ENCODE results near the gene GNAQ.

GNAQ gene

DNA sequence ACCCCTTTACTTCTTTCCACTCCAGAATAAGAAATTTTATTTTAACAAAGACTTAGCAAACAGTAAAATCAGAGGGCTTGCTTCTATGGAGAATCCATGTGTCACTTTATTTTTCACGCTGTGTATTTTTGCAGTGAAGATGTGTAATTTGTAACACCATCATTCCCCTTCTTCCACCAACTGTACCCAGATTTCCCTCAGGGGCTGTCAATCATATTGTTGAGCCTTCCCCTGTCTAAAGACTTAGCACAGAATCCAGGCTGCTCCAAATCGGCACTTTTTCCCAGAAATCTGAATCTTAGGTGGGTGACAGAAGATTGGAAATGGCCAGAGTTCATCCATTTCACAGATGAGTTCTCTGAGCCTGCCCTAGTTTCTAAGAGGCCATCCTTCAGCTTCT is 115.9 kb downstream of the GNAQ start:
- Histone ChIP-seq H3K9ac (ENCODE audit: low read length) (no peak overlapping the region), H2BK120ac (ENCODE audit: low read depth, low read length) (no peak overlapping the region), H3K4me3 (ENCODE audit: insufficient read depth in 1 of 2, low read depth in 1 of 2, low read length in 2 of 2) (no peak overlapping the region), H3K79me1 (replicated peaks; ENCODE audit: low read length, poor library complexity, severe bottlenecking) (peaks cover 23% of the 10 kb centered on the region), H3K4ac (ENCODE audit: low read depth in 1 of 2, low read length in 2 of 2) (no peak overlapping the region), H3K4me2 (ENCODE audit: low read length, poor library complexity, severe bottlenecking) (no peak overlapping the region), H2BK5ac (ENCODE audit: low read depth, low read length, poor library complexity, severe bottlenecking) (no peak overlapping the region), H3K14ac (ENCODE audit: low read length in 2 of 2) (no peak overlapping the region), H3K27ac (ENCODE audit: low read length, poor library complexity, severe bottlenecking) (no peak overlapping the region), H3K27me3 (ENCODE audit: control insufficient read depth in 1 of 2, insufficient read depth in 1 of 2, low read length in 2 of 2) (no peaks in the 10 kb centered on the region), H2BK12ac (ENCODE audit: low read length in 2 of 2) (no peak overlapping the region), H3K23ac (ENCODE audit: low read length in 2 of 2) (no peak overlapping the region), H2BK15ac (ENCODE audit: low read depth, poor library complexity, severe bottlenecking) (no peak overlapping the region), H3K9me3 (ENCODE audit: control insufficient read depth, low read length) (no peaks in the 10 kb centered on the region), H4K8ac (ENCODE audit: low read length) (no peak overlapping the region), H4K91ac (ENCODE audit: low read length) (no peak overlapping the region), H3K18ac (ENCODE audit: low read depth in 1 of 2, low read length in 2 of 2) (no peak overlapping the region), H2AFZ (ENCODE audit: low read depth, low read length) (no peak overlapping the region), H3K36me3 (ENCODE audit: control insufficient read depth in 1 of 2, insufficient read depth in 2 of 2, low read depth in 1 of 2, low read length in 2 of 2) (peaks cover 0 to 20% of the 10 kb centered on the region in 2 experiments), H2AK5ac (ENCODE audit: low read length, severe bottlenecking) (no peak overlapping the region), H3K4me1 (ENCODE audit: control insufficient read depth, insufficient read depth, low read depth, low read length) (no peaks in the 10 kb centered on the region)
- 88% methylated on average over 1 of the region's 2 CpGs for WGBS
- DNase-seq = no peak

DNA sequence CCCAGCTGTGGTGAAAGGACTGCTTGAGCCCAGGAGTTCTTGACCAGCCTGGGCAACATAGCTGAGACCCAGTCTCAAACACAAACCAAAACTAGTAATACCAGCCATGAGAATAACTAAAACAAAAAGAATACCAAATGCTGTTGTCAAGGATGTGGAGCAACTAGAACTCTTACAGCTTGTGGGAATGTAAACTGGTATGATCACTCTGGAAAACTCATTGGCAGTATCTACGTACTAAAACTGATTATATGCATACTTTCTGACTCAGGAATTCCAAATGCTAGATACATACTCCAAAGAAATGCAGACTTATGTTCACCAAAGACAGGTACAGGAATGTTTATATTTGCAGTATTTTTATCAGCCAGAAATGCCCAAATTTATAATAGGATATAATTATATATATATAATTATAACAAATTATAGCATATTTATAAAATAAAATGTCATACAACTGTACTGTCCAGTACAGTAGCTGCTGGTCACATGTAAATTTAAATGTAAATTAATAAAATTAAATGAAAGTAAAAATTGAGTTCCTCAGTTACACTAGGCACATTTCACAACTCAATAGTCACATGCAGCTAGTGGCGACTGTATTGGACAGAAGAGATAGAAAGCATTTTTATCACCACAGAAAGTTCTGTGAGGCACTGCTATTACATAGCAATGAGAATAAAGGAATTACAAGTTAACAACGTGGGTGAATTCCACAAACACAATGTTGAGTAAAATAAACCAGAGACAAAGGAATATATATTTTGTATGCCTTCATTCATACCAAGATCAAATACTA is 118.5 kb downstream of the GNAQ start:
- no CpG with 5 or more reads among the region's 3 CpGs for WGBS

DNA sequence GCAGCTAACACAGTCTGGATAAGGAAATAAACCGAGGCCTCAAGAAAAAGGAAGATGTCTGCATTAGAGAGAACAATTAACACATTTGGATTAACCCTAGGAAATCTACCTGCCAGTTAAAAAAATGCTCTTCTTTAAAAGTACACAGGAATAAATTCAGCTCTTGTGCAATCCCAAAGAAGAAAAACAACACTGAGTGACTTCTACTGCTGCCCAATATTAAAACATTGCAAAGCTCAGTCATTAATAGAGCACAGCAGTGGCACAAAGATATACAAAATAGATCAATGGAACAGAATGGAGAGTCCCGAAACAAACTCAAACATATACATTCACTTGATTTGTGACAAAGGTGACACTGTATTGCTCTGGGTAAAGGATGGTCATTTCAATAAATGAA is 119.7 kb downstream of the GNAQ start:
- H4K91ac ChIP-seq (ENCODE audit: low read length) = no peak overlapping the region
- no peak overlapping the region for H2AK5ac ChIP-seq (ENCODE audit: low read length, severe bottlenecking)
- H3K27ac ChIP-seq (ENCODE audit: low read length, poor library complexity, severe bottlenecking) = no peak overlapping the region
- peaks cover 26% of the 10 kb centered on the region for H3K79me1 ChIP-seq (replicated peaks; ENCODE audit: low read length, poor library complexity, severe bottlenecking)
- H3K4ac ChIP-seq (ENCODE audit: low read depth in 1 of 2, low read length in 2 of 2) = no peak overlapping the region
- no peaks in the 10 kb centered on the region for H3K9me3 ChIP-seq (ENCODE audit: control insufficient read depth, low read length)
- H3K4me1 ChIP-seq (ENCODE audit: control insufficient read depth, insufficient read depth, low read depth, low read length) = peaks cover 1% of the 10 kb centered on the region
- no peak overlapping the region for H3K4me2 ChIP-seq (ENCODE audit: low read length, poor library complexity, severe bottlenecking)
- H3K23ac ChIP-seq (ENCODE audit: low read length in 2 of 2) = no peak overlapping the region
- peaks cover 0 to 3% of the 10 kb centered on the region in 2 experiments for H3K36me3 ChIP-seq (ENCODE audit: control insufficient read depth in 1 of 2, insufficient read depth in 2 of 2, low read depth in 1 of 2, low read length in 2 of 2)
- no peak overlapping the region for H4K8ac ChIP-seq (ENCODE audit: low read length)
- H2BK12ac ChIP-seq (ENCODE audit: low read length in 2 of 2) = no peak overlapping the region
- no peak overlapping the region for H2AFZ ChIP-seq (ENCODE audit: low read depth, low read length)
- no peak for DNase-seq
- H2BK5ac ChIP-seq (ENCODE audit: low read depth, low read length, poor library complexity, severe bottlenecking) = no peak overlapping the region
- H3K14ac ChIP-seq (ENCODE audit: low read length in 2 of 2) = no peak overlapping the region
- no peak overlapping the region for H2BK15ac ChIP-seq (ENCODE audit: low read depth, poor library complexity, severe bottlenecking)
- 85% methylated on average over 1 of the region's 2 CpGs for WGBS
- no peak overlapping the region for H3K4me3 ChIP-seq (ENCODE audit: insufficient read depth in 1 of 2, low read depth in 1 of 2, low read length in 2 of 2)
- H3K27me3 ChIP-seq (ENCODE audit: control insufficient read depth in 1 of 2, insufficient read depth in 1 of 2, low read length in 2 of 2) = no peaks in the 10 kb centered on the region
- H2BK120ac ChIP-seq (ENCODE audit: low read depth, low read length) = no peak overlapping the region
- no peak overlapping the region for H3K9ac ChIP-seq (ENCODE audit: low read length)
- no peak overlapping the region for H3K18ac ChIP-seq (ENCODE audit: low read depth in 1 of 2, low read length in 2 of 2)

More for the DNA sequence above, 118.5 kb downstream of the GNAQ start:
- no peak overlapping the region for H2BK15ac ChIP-seq (ENCODE audit: low read depth, poor library complexity, severe bottlenecking)
- no peak overlapping the region for H2BK12ac ChIP-seq (ENCODE audit: low read length in 2 of 2)
- H2AFZ ChIP-seq (ENCODE audit: low read depth, low read length) = no peak overlapping the region
- H3K9ac ChIP-seq (ENCODE audit: low read length) = no peak overlapping the region
- peak; percentile 16 for DNase-seq
- no peak overlapping the region for H2AK5ac ChIP-seq (ENCODE audit: low read length, severe bottlenecking)
- no peaks in the 10 kb centered on the region for H3K27me3 ChIP-seq (ENCODE audit: control insufficient read depth in 1 of 2, insufficient read depth in 1 of 2, low read length in 2 of 2)
- no peaks in the 10 kb centered on the region for H3K4me1 ChIP-seq (ENCODE audit: control insufficient read depth, insufficient read depth, low read depth, low read length)
- no peak overlapping the region for H3K14ac ChIP-seq (ENCODE audit: low read length in 2 of 2)
- peaks cover 26% of the 10 kb centered on the region for H3K79me1 ChIP-seq (replicated peaks; ENCODE audit: low read length, poor library complexity, severe bottlenecking)
- H3K4me3 ChIP-seq (ENCODE audit: insufficient read depth in 1 of 2, low read depth in 1 of 2, low read length in 2 of 2) = no peak overlapping the region
- H3K18ac ChIP-seq (ENCODE audit: low read depth in 1 of 2, low read length in 2 of 2) = no peak overlapping the region
- no peak overlapping the region for H2BK120ac ChIP-seq (ENCODE audit: low read depth, low read length)
- H4K8ac ChIP-seq (ENCODE audit: low read length) = no peak overlapping the region
- H3K27ac ChIP-seq (ENCODE audit: low read length, poor library complexity, severe bottlenecking) = no peak overlapping the region
- no peak overlapping the region for H3K4ac ChIP-seq (ENCODE audit: low read depth in 1 of 2, low read length in 2 of 2)
- H3K23ac ChIP-seq (ENCODE audit: low read length in 2 of 2) = no peak overlapping the region
- H3K9me3 ChIP-seq (ENCODE audit: control insufficient read depth, low read length) = no peaks in the 10 kb centered on the region
- H2BK5ac ChIP-seq (ENCODE audit: low read depth, low read length, poor library complexity, severe bottlenecking) = no peak overlapping the region
- H3K4me2 ChIP-seq (ENCODE audit: low read length, poor library complexity, severe bottlenecking) = no peak overlapping the region
- peaks cover 0 to 3% of the 10 kb centered on the region in 2 experiments for H3K36me3 ChIP-seq (ENCODE audit: control insufficient read depth in 1 of 2, insufficient read depth in 2 of 2, low read depth in 1 of 2, low read length in 2 of 2)
- H4K91ac ChIP-seq (ENCODE audit: low read length) = no peak overlapping the region

DNA sequence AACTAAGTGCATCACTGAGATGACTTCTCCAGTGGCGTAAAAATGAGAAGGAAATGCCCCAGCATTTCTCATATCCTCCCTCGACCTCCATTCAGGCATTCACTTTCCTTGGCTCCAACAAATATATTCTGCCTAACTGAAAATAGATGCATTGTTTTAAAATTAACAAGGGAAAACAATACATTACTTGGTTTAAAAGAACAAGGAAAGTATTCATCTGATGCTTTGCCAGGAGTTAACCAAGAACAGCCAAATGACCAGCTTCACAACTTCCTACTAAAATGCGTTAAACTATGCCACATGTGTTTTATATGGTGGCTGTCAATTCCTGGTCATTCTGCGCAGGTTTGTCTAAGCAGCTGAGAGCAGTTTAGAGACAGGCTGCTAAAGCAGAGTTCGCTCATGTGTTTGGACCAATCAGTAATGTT is 121.4 kb downstream of the GNAQ start:
- WGBS = 91% methylated on average over 4 of the region's 5 CpGs
- no peak overlapping the region for H3K9ac ChIP-seq (ENCODE audit: low read length)
- H2BK5ac ChIP-seq (ENCODE audit: low read depth, low read length, poor library complexity, severe bottlenecking) = no peak overlapping the region
- H3K36me3 ChIP-seq (ENCODE audit: control insufficient read depth in 1 of 2, insufficient read depth in 2 of 2, low read depth in 1 of 2, low read length in 2 of 2) = peaks cover 0 to 3% of the 10 kb centered on the region in 2 experiments
- H2AFZ ChIP-seq (ENCODE audit: low read depth, low read length) = no peak overlapping the region
- H2BK120ac ChIP-seq (ENCODE audit: low read depth, low read length) = no peak overlapping the region
- no peak overlapping the region for H2BK15ac ChIP-seq (ENCODE audit: low read depth, poor library complexity, severe bottlenecking)
- H3K9me3 ChIP-seq (ENCODE audit: control insufficient read depth, low read length) = no peaks in the 10 kb centered on the region
- no peaks in the 10 kb centered on the region for H3K27me3 ChIP-seq (ENCODE audit: control insufficient read depth in 1 of 2, insufficient read depth in 1 of 2, low read length in 2 of 2)
- no peak overlapping the region for H2AK5ac ChIP-seq (ENCODE audit: low read length, severe bottlenecking)
- no peak overlapping the region for H3K14ac ChIP-seq (ENCODE audit: low read length in 2 of 2)
- no peak overlapping the region for H4K8ac ChIP-seq (ENCODE audit: low read length)
- H3K18ac ChIP-seq (ENCODE audit: low read depth in 1 of 2, low read length in 2 of 2) = no peak overlapping the region
- H3K27ac ChIP-seq (ENCODE audit: low read length, poor library complexity, severe bottlenecking) = no peak overlapping the region
- peaks cover 24% of the 10 kb centered on the region for H3K79me1 ChIP-seq (replicated peaks; ENCODE audit: low read length, poor library complexity, severe bottlenecking)
- H4K91ac ChIP-seq (ENCODE audit: low read length) = no peak overlapping the region
- H3K23ac ChIP-seq (ENCODE audit: low read length in 2 of 2) = no peak overlapping the region
- H2BK12ac ChIP-seq (ENCODE audit: low read length in 2 of 2) = no peak overlapping the region
- H3K4me2 ChIP-seq (ENCODE audit: low read length, poor library complexity, severe bottlenecking) = no peak overlapping the region
- H3K4me3 ChIP-seq (ENCODE audit: insufficient read depth in 1 of 2, low read depth in 1 of 2, low read length in 2 of 2) = no peak overlapping the region
- DNase-seq = no peak
- peaks cover 1% of the 10 kb centered on the region for H3K4me1 ChIP-seq (ENCODE audit: control insufficient read depth, insufficient read depth, low read depth, low read length)
- H3K4ac ChIP-seq (ENCODE audit: low read depth in 1 of 2, low read length in 2 of 2) = no peak overlapping the region
